HS-27A (cell line): Measurements from ENCODE around the gene LMBR1.
"Not testable (repeated sequence)": the region's sequence is repeated elsewhere in the genome, so short reads cannot be mapped to it uniquely, and the experiment has no call there.

ENCODE experiments used
- DNase-seq: peaks from one replicate; pipeline ENCODE4 v3.0.0-alpha.2; 2012; ENCODE audit warnings: low read depth, missing footprints

LMBR1 gene

DNA sequence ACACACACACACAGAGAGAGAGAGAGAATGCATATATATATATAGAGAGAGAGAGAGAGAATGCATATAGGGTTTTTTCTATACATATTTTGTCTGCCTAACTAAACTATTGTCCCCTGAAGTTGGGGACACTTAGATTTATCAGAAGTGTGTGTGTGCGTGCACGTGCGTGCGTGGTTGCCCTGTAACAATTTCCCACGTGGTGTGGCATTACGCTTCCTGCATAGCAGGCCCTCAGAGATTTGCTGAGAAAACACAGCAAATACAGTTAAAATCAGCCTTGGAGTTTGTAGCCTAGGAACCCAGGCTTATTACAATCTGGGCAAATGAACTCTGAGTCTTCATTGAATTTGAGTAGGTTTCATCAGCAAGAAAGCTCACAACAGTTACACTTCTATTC lies 237.7 kb downstream of the LMBR1 start:
- DNase-seq, result no peak

DNA sequence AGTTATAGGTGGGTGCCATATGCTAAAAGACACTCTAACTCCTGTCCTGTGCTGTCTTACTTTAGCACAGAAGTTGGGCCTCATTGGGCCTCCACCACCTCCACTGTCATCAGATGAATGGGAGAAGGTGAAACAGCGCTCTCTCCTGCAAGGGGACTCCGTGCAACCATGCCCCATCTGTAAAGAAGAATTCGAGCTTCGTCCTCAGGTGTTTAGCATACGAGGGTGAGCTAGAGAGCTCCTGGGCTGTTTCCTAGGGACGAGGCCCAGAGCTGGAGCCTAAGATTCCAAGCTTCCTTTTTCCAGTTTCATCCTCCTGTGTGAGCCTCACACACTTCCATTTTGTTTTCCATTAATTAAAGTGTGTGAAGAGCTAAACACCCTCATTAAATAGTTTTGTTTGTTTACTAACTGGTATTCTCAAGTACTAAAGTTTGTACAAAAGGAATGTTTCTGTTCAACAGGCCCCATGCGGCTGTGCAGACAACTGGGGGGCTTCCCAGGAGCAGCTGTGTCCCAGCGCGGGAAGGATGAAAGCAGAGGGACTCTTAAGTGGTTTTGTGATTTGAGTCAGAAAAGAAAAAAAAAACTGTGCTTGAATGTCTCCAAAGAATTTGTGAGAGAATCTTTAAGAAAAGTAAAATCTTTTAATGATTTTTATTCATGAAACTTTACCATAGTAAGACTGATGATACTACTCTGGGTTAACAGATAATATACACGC lies 238.3 kb downstream of the LMBR1 start:
- no peak for DNase-seq

GRCh38 chr7:156652886-156653568 lies 240.0 kb downstream of the LMBR1 start:
- no peak for DNase-seq

- no peak for DNase-seq
These were observed 241.5 kb downstream of the LMBR1 start for GRCh38 chr7:156651474-156651873.

DNA sequence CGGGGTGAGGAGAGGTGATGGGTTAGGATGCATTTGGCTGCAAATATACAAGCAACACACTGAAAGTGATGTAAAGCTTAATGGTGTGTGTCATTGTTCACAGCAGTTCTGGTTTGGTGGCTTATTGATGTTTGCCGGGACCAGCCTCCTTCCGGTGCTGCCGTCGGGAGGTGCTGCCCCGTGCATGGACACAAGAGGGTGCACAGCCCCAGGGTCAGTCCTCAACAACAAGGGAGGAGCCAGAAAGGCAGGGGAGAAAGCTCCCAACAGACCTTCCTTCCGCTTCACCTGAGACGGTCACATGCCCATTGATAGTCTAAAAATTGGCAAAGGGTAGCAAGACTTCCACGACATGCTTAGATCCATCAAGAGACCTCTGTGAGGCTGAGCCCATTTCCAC lies 242.9 kb downstream of the LMBR1 start:
- no peak for DNase-seq

- DNase-seq, result not testable (repeated sequence)
These were observed 245.7 kb downstream of the LMBR1 start for GRCh38 chr7:156647330-156647729.

DNA sequence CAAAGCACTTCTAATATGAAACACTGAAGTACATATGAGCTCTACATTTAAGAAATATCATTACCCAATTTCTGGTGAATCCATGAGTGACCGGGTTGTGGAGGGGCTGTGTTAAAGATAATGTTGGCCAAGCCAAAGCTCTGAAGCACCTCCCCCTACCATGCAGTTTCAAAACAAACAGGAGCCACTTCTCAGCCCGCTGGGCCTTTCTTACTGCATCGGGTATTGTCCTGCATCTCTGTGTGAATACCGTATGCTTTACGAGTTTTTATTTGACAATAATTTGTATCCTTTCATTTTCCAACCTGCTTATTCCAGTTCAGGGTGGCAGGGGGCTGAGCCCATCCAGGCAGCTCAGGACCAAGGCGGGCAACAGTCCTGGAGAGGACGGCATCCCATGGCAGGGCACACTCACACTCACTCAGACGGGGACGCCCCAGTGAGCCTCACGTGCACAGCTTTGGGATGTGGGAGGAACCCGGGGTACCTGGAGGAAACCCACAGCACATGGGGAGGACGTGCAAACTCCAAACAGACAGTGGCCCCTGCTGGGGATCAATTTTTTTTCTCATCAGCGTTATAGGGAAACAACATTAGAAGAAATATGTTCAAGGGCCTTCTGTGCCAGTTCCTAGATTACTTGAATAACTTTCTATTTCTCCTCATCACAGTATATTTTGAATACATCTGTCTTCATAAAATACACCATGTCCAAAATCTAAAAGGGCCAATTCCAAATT lies 250.5 kb downstream of the LMBR1 start:
- DNase-seq, result no peak

DNA sequence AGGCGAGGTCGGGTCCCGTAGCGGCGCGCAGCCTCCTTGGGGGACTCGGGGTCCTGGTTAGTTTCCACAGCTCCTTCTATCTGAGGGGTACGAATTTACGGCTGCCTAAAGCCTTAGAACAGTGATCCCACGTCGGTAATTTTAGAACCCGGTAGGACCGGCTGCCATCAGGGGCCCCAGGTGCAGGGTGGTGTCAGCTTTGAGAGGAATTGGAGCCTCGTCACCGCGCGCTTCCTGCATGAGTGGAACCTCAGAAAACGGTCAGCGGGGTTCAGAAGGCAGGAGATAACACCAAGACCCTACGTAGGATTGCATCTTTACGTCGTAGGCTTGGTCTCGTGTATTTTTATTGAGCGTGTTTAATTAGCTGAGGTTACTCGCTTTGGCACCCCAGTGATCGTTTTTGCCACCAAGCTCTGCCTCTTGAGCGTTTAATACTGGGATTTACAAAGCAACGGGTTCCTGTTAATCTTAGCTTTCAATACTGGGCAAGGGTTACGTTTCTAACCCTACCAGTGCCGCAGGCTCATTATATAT lies 252.0 kb downstream of the LMBR1 start:
- DNase-seq, result no peak

GRCh38 chr7:156640257-156640948 lies 252.6 kb downstream of the LMBR1 start, which contains the start of gene RNF32:
RNF32 (plus strand) TSS chr7:156640774; CDS start chr7:156643878, 3,104 bp downstream.
- DNase-seq, result peak; percentile 20

GRCh38 chr7:156639426-156640256 lies 253.3 kb downstream of the LMBR1 start:
- no peak for DNase-seq

GRCh38 chr7:156638443-156639077 lies 254.4 kb downstream of the LMBR1 start:
- DNase-seq, result no peak

DNA sequence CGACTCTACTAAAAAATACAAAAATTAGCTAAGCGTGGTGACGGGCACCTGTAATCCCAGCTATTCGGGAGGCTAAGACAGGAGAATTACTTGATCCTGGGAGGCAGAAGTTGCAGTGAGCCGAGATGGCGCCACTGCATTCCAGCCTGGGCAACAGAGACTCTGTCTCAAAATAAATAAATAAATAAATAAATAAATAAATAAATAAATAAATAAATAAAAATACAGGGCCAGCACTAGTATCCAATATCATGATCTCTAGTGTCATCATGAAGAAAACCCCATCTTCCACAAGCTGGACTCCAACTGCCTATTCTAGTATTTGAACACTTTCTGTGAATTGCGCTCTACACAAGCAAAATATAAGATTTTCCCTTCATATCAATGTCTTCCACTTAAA lies 255.9 kb downstream of the LMBR1 start:
- DNase-seq, result not testable (repeated sequence)

DNA sequence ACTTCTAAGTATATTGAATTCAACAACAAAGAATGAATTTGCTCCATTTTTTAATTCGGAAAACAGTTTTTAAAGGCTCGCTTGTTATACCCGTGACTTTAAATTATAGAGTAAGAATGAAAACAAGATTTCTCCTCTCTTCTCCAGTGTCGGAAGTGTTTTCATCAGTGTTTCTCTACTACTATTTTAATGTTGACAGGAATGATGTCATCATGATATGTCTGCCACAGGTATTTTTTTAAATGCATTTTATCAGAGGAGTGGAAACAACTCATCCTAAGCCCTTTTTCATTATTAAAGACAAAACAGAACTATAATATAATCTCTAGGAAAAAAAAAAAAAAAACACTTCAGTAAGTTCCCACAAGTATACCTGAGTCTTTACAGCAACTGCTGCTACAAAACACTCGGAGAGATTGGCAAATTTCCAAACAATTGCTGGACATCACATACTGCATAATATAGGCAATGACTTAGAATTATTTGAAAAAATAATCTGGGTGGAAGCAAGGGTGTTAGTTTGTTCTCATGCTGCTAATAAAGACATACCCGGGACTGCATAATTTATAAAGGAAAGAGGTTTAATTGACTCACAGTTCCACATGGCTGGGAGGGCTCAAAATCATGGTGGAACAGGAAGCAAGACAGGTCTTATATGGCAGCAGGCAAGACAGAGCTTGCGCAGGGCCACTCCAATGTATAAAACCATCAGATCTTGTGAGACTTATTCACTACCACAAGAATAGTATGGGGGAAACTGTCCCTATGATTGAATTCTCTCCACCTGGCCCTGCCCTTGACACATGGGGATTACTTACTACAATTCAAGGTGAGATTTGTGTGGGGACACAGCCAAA lies 257.2 kb downstream of the LMBR1 start:
- DNase-seq, result no peak

DNA sequence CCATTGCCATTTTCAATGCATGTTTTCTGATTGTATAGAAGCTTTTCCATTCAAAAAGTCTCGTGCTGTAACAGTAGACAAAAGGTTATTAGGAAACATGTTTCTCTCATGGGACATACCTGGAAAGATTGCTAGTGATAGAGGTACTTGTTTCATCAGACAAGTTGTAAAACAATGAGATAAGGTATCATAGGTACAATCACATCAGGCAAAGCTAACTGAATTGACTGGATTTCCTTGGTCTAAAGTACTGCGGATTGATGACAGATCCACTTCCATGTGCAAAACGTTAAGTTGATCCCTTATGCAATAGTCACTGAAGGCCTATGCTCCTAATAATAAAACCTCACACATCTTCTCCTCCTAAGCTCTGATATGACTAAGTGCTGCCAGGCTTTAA lies 258.9 kb downstream of the LMBR1 start:
- DNase-seq, result no peak

GRCh38 chr7:156629873-156630272 lies 263.1 kb downstream of the LMBR1 start:
- no peak for DNase-seq

DNA sequence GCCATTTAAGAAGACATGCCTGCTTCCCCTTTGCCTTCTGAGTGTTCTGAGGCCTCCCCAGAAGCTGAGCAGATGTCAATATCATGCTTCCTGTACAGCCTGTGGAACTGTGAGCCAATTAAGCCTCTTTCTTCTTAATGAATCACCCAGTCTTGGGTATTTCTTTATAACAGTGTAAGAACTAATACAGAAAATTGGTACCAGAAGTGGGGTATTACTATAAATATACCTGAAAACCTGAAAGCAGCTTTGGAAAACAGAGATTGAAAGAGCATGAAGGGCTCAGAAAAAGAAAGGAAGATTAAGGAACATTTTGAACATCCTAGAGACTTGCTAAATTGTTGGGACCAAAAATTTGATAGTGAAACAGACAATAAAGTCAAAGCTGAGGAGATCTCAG lies 264.4 kb downstream of the LMBR1 start:
- no peak for DNase-seq
